HCT116 (cell line): ENCODE results near the gene SOAT2. TPM values are rescaled to one million over a fixed set of nuclear protein-coding genes. Genes with fewer than 3 reads are reported as not detected.

Experiments used
- ATAC-seq: fragments of 200-7000 bp; cut with Tn5 transposase; 2 replicates; pipeline ENCODE4 v1.9.1; 2020; ENCODE audit warnings: mild to moderate bottlenecking, moderate library complexity
- BruUV-seq: library from RNA; stranded (reverse); fragments of 400-500 nt; replicated peaks from 2 replicates; lab custom pipeline; 2021; lab: Mats Ljungman, UMichigan
- CTCF ChIA-PET: fragments of 300-600 bp; sonication (Branson Sonifier 250); formaldehyde crosslinking; loops from one replicate; lab custom pipeline; 2021; ENCODE audit warnings: antibody characterized with exemption; lab: Charles Lee
- POLR2A ChIA-PET: fragments of 300-600, 350-600 bp; sonication (Branson Sonifier 250); formaldehyde crosslinking; loops from one replicate; lab custom pipeline; 2021; ENCODE audit warnings: antibody characterized with exemption; lab: Charles Lee
- RAD21 ChIA-PET, 2 experiments: fragments of 300-600 bp; sonication (Branson Sonifier 250); formaldehyde crosslinking; loops; one replicate each; lab custom pipeline; 2023; ENCODE audit warnings: low total read pairs in 2 of 2; ENCODE audit not compliant: uncharacterized antibody in 2 of 2, unreplicated experiment in 2 of 2, low non-redundant PET in 1 of 2; lab: Charles Lee
- DNase-seq: peaks from one replicate; pipeline ENCODE4 v3.0.0-alpha.2; 2010; ENCODE audit warnings: low read depth, low spot score
- H2AFZ ChIP-seq: fragments of 200-600 bp; shearing (Covaris generic), sonication (generic); 2 replicates; pipeline ENCODE4 v1.6.1; 2017; ENCODE audit warnings: low read depth, mixed run types, mixed read lengths, antibody characterized with exemption, low read length; ENCODE audit not compliant: poor library complexity, severe bottlenecking
- H3K27ac ChIP-seq: 2 replicates; pipeline ENCODE4 v1.5.1; 2012; ENCODE audit warnings: low read depth, low read length
- H3K27me3 ChIP-seq: fragments of 200-600 bp; sonication (generic); 2 replicates; pipeline ENCODE4 v1.6.1; 2016; ENCODE audit warnings: mixed run types, low read length, mixed read lengths; ENCODE audit not compliant: insufficient read depth
- H3K36me3 ChIP-seq, 2 experiments: fragments of 200-500 bp in 1 of 2; fragments of 200-600 bp in 1 of 2; sonication (Bioruptor generic) in 1 of 2; sonication (generic) in 1 of 2; 2 replicates each; pipeline versions ENCODE4 v1.5.1 to v1.6.1; 2014 to 2016; ENCODE audit warnings: low read length in 2 of 2, inconsistent platforms in 1 of 2, mixed read lengths in 1 of 2, mixed run types in 1 of 2; ENCODE audit not compliant: insufficient read depth in 2 of 2, control insufficient read depth in 1 of 2
- H3K4me1 ChIP-seq, 2 experiments: fragments of 200-600 bp in 1 of 2; sonication (generic) in 1 of 2; 2 replicates each; pipeline versions ENCODE4 v1.5.1 to v1.6.1; 2012 to 2017; ENCODE audit warnings: low read length in 2 of 2, inconsistent platforms in 1 of 2, mild to moderate bottlenecking in 1 of 2, mixed read lengths in 1 of 2, mixed run types in 1 of 2, moderate library complexity in 1 of 2; ENCODE audit not compliant: insufficient read depth in 2 of 2, control insufficient read depth in 1 of 2
- H3K4me2 ChIP-seq: fragments of 200-600 bp; sonication (generic); 2 replicates; pipeline ENCODE4 v1.6.1; 2017; ENCODE audit warnings: mixed run types, low read length, mixed read lengths
- H3K4me3 ChIP-seq, 2 experiments: fragments of 200-600 bp in 1 of 2; sonication (generic) in 1 of 2; replicated peaks in 1 of 2; 2 replicates each; pipeline ENCODE4 v1.5.1; 2011 to 2016; ENCODE audit warnings: low read length in 2 of 2, control low read depth in 1 of 2, low read depth in 1 of 2, mild to moderate bottlenecking in 1 of 2, mixed read lengths in 1 of 2, mixed run types in 1 of 2
- H3K79me2 ChIP-seq: fragments of 200-600 bp; sonication (generic); 2 replicates; pipeline ENCODE4 v1.6.1; 2017; ENCODE audit warnings: mild to moderate bottlenecking, mixed run types, low read length, moderate library complexity, mixed read lengths; ENCODE audit not compliant: insufficient read depth
- H3K9ac ChIP-seq: fragments of 200-600 bp; sonication (generic); 2 replicates; pipeline ENCODE4 v1.6.1; 2016; ENCODE audit warnings: low read length, mixed read lengths
- H3K9me2 ChIP-seq: fragments of 200-600 bp; sonication (generic), shearing (Covaris generic); 2 replicates; pipeline ENCODE4 v1.6.1; 2017; ENCODE audit warnings: mixed run types, mild to moderate bottlenecking, moderate library complexity; ENCODE audit not compliant: insufficient read depth
- H3K9me3 ChIP-seq, 2 experiments: fragments of 200-500 bp in 1 of 2; fragments of 200-600 bp in 1 of 2; sonication (Bioruptor generic) in 1 of 2; sonication (generic) in 1 of 2; 2 replicates each; pipeline ENCODE4 v1.6.1; 2014 to 2017; ENCODE audit warnings: low read length in 2 of 2, mixed read lengths in 2 of 2, inconsistent platforms in 1 of 2, low read depth in 1 of 2, mild to moderate bottlenecking in 1 of 2, mixed run types in 1 of 2, moderate library complexity in 1 of 2; ENCODE audit not compliant: control insufficient read depth in 1 of 2, insufficient read depth in 1 of 2
- H4K20me1 ChIP-seq: fragments of 200-600 bp; sonication (generic), shearing (Covaris generic); 2 replicates; pipeline ENCODE4 v1.6.1; 2017; ENCODE audit warnings: mixed run types, mild to moderate bottlenecking, moderate library complexity; ENCODE audit not compliant: insufficient read depth
- ELF1 ChIP-seq: IDR thresholded peaks from 2 replicates; pipeline ENCODE4 v1.6.1; 2012; ENCODE audit warnings: low read depth, borderline replicate concordance
- EZH2 ChIP-seq: fragments of 200-600 bp; sonication (generic); IDR thresholded peaks from 2 replicates; pipeline ENCODE4 v1.6.1; 2017; ENCODE audit warnings: antibody characterized with exemption, mixed run types
- EZH2phosphoT487 ChIP-seq: fragments of 200-600 bp; IDR thresholded peaks from 2 replicates; pipeline ENCODE4 v1.6.1; 2018; ENCODE audit warnings: antibody characterized with exemption, borderline replicate concordance
- FOSL1 ChIP-seq: IDR thresholded peaks from 2 replicates; pipeline ENCODE4 v1.6.1; 2012; ENCODE audit warnings: low read depth
- JUND ChIP-seq: IDR thresholded peaks from 2 replicates; pipeline ENCODE4 v1.6.1; 2012
- POLR2A ChIP-seq: IDR thresholded peaks from 2 replicates; pipeline ENCODE4 v1.7.0; 2011; ENCODE audit warnings: borderline replicate concordance; ENCODE audit not compliant: insufficient read depth, insufficient read length; ENCODE audit errors: extremely low read depth
- RAD21 ChIP-seq: IDR thresholded peaks from 2 replicates; pipeline ENCODE4 v1.6.1; 2012; ENCODE audit warnings: low read depth, mild to moderate bottlenecking
- SIN3A ChIP-seq: IDR thresholded peaks from 2 replicates; pipeline ENCODE4 v1.6.1; 2012; ENCODE audit warnings: low read depth
- SRF ChIP-seq: IDR thresholded peaks from 2 replicates; pipeline ENCODE4 v1.6.1; 2012; ENCODE audit warnings: low read depth
- TCF7L2 ChIP-seq: IDR thresholded peaks from 2 replicates; pipeline ENCODE4 v1.7.0; 2011; ENCODE audit warnings: borderline replicate concordance, inconsistent platforms; ENCODE audit not compliant: insufficient read depth, insufficient read length; ENCODE audit errors: extremely low read depth
- YY1 ChIP-seq: IDR thresholded peaks from 2 replicates; pipeline ENCODE4 v1.6.1; 2011; ENCODE audit warnings: low read length, low read depth, moderate library complexity, mild to moderate bottlenecking; ENCODE audit not compliant: insufficient replicate concordance; ENCODE audit errors: extremely low read depth
- ZFX ChIP-seq: fragments of 450-650 bp; IDR thresholded peaks from 2 replicates; pipeline ENCODE4 v1.6.1; 2017
- intact Hi-C: fragments of 100-400 bp; cut with micrococcal nuclease; formaldehyde crosslinking; loops from 2 replicates; pipeline ENCODE4 v1.10.0; 2022
- total RNA-seq: library from RNA; stranded (reverse); gene quantifications from one replicate; pipeline ENCODE4 v1.2.1, GENCODE V29; 2021; ENCODE audit not compliant: unreplicated experiment
- TF ChIP-seq, protein P1 (sequence below): IDR thresholded peaks from 2 replicates; pipeline ENCODE4 v1.6.1; 2012
- TF ChIP-seq, protein P2 (sequence below), 3 experiments: fragments of 200-600 bp in 1 of 3; sonication (generic) in 1 of 3; IDR thresholded peaks in 2 of 3; conservative IDR thresholded peaks in 1 of 3; 2 replicates each; pipeline ENCODE4 v1.5.1; 2012 to 2017; ENCODE audit warnings: low read depth in 2 of 3, low read length in 2 of 3, antibody characterized with exemption in 1 of 3, borderline replicate concordance in 1 of 3, control low read depth in 1 of 3, mild to moderate bottlenecking in 1 of 3, mixed read lengths in 1 of 3, mixed run types in 1 of 3, moderate library complexity in 1 of 3; ENCODE audit not compliant: insufficient read depth in 1 of 3
- TF ChIP-seq, protein P3 (sequence below): IDR thresholded peaks from 2 replicates; pipeline ENCODE4 v1.6.1; 2012

Gene SOAT2
- total RNA-seq, 1 experiment from 2014 or later = 0.17 TPM

DNA sequence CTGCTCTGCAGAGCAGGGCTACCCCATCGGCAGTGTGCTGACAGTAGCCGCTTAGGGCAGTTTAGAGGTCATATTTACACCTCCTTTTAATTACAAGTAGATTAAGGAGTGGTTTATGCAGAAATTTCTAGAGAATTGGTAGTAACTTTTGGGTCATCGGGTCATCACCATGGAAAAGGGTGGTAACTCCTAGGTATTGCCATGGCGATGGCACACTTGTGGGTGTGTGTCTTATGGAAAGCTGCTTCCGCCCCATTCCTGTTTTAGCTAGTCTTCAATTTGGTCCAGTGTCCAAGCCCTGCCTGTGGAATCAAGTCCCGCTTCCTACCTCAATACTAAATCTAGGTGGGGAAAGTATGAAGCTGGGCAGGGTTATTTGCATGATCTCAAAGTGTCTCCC, 47.8 kb downstream of the SOAT2 start (continued):
- TF ChIP-seq, protein P1, sequence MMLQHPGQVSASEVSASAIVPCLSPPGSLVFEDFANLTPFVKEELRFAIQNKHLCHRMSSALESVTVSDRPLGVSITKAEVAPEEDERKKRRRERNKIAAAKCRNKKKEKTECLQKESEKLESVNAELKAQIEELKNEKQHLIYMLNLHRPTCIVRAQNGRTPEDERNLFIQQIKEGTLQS = no peak
- TF ChIP-seq EZH2phosphoT487 (no peak), YY1 (no peak), FOSL1 (no peak), POLR2A (no peak), ZFX (no peak), RAD21 (no peak), EZH2 (no peak)
- TF ChIP-seq, all 23 proteins: peak for 0

DNA sequence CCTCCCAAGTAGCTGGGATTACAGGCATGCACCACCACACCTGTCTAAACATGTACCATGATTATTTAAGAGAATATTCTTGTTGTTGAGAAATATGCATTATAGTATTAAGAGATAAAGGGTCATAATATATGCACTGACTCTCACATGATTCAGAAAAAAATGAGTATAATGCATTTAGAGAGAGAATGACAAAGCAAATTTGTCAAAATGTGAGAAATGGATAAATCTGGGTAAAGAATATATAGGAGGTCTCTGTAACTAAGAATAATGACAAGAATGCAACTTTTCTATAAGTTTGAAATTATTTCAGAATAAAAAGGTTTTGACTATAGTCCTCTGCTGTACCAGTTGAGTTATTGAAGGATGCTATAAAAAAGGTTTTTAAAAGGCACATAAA, 49.1 kb downstream of the SOAT2 start:
- Histone ChIP-seq H3K4me1 (no peaks in the 10 kb centered on the region), H3K9me3 (no peaks in the 10 kb centered on the region), H3K27me3 (no peaks in the 10 kb centered on the region), H4K20me1 (no peaks in the 10 kb centered on the region), H3K9me2 (no peaks in the 10 kb centered on the region), H3K9ac (no peak overlapping the region), H3K36me3 (no peaks in the 10 kb centered on the region), H3K4me3 (no peak overlapping the region), H3K4me2 (no peak overlapping the region), H3K27ac (no peak overlapping the region), H2AFZ (no peak overlapping the region), H3K79me2 (no peaks in the 10 kb centered on the region)
- TF ChIP-seq YY1 (no peak), ELF1 (no peak), SRF (no peak), SIN3A (no peak), JUND (no peak), TCF7L2 (no peak)
- TF ChIP-seq, protein P2, sequence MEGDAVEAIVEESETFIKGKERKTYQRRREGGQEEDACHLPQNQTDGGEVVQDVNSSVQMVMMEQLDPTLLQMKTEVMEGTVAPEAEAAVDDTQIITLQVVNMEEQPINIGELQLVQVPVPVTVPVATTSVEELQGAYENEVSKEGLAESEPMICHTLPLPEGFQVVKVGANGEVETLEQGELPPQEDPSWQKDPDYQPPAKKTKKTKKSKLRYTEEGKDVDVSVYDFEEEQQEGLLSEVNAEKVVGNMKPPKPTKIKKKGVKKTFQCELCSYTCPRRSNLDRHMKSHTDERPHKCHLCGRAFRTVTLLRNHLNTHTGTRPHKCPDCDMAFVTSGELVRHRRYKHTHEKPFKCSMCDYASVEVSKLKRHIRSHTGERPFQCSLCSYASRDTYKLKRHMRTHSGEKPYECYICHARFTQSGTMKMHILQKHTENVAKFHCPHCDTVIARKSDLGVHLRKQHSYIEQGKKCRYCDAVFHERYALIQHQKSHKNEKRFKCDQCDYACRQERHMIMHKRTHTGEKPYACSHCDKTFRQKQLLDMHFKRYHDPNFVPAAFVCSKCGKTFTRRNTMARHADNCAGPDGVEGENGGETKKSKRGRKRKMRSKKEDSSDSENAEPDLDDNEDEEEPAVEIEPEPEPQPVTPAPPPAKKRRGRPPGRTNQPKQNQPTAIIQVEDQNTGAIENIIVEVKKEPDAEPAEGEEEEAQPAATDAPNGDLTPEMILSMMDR (IDR thresholded peaks at IDR 0.05 in 2 of 3, conservative IDR thresholded peaks at IDR 0.05 in 1 of 3; ENCODE audit: borderline replicate concordance in 1 of 3, insufficient read depth in 1 of 3, low read depth in 2 of 3, low read length in 2 of 3) = no peak
- TF ChIP-seq, protein P1 = no peak
- TF ChIP-seq, protein P3, sequence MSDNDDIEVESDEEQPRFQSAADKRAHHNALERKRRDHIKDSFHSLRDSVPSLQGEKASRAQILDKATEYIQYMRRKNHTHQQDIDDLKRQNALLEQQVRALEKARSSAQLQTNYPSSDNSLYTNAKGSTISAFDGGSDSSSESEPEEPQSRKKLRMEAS = no peak
- DNase-seq (no peak), ATAC-seq (no peak)
- intact Hi-C loops = no loop called here
- CTCF ChIA-PET = no interaction called here
- RAD21 ChIA-PET = no interaction called here
- no TSS peak for BruUV-seq
- POLR2A ChIA-PET = no interaction called here
